HepG2 (cell line): Measurements from ENCODE around the gene SPATA46. TPM values are rescaled to one million over a fixed set of nuclear protein-coding genes. Genes with fewer than 3 reads are reported as not detected.

Source experiments
- ATAC-seq: fragments of 200-7000 bp; cut with Tn5 transposase; 3 replicates; pipeline ENCODE4 v1.9.1; 2020; ENCODE audit warnings: mild to moderate bottlenecking, moderate library complexity
- BruUV-seq: library from RNA; stranded (reverse); fragments of 400-500 nt; replicated peaks from 2 replicates; lab custom pipeline; 2021; lab: Mats Ljungman, UMichigan
- CTCF ChIA-PET: fragments of 300-600 bp; formaldehyde crosslinking; extraction: SDS; loops from one replicate; lab custom pipeline; 2021; ENCODE audit warnings: low total read pairs, inconsistent platforms, low intra/inter-chr PET ratio; lab: Yijun Ruan, JAX
- POLR2A ChIA-PET: fragments of 350-600 bp; sonication (Branson Sonifier 250); formaldehyde crosslinking; loops from one replicate; lab custom pipeline; 2020; ENCODE audit warnings: antibody characterized with exemption, inconsistent platforms; lab: Yijun Ruan, JAX
- DNase-seq: peaks from one replicate; pipeline ENCODE4 v3.0.0-alpha.2; 2015; ENCODE audit warnings: low spot score
- FAIRE-seq: peaks from 3 replicates; lab custom pipeline; 2011; peaks lifted over from hg19 to GRCh38; lab: Jason Lieb, UNC
- H2AFZ ChIP-seq: one replicate; pipeline ENCODE4 v1.6.1; 2011; ENCODE audit warnings: low read length, inconsistent platforms
- H3K27ac ChIP-seq: fragments of 300-600 bp; 3 replicates; pipeline ENCODE4 v1.8.0; 2011; ENCODE audit warnings: mixed run types, mild to moderate bottlenecking, mixed read lengths, low read length, inconsistent platforms; ENCODE audit not compliant: insufficient read depth; ENCODE audit errors: extremely low read length
- H3K27me3 ChIP-seq, 2 experiments: fragments of 200-600 bp in 1 of 2; 2 replicates in 1 of 2; 3 replicates in 1 of 2; pipeline versions ENCODE4 v1.6.0 to v1.8.0; 2011; ENCODE audit warnings: low read length in 2 of 2, mild to moderate bottlenecking in 2 of 2, moderate library complexity in 2 of 2, inconsistent platforms in 1 of 2; ENCODE audit not compliant: insufficient read depth in 2 of 2, control insufficient read depth in 1 of 2
- H3K36me3 ChIP-seq, 2 experiments: fragments of 200-600 bp in 1 of 2; replicated peaks in 1 of 2; 2 replicates in 1 of 2; 3 replicates in 1 of 2; pipeline versions ENCODE4 v1.5.1 to v1.8.0; 2011; ENCODE audit warnings: low read length in 2 of 2, inconsistent platforms in 1 of 2; ENCODE audit not compliant: insufficient read depth in 2 of 2, control insufficient read depth in 1 of 2
- H3K4me1 ChIP-seq: 2 replicates; pipeline ENCODE4 v1.5.1; 2012; ENCODE audit warnings: low read length, inconsistent platforms; ENCODE audit not compliant: insufficient read depth
- H3K4me2 ChIP-seq: 2 replicates; pipeline ENCODE4 v1.6.0; 2011; ENCODE audit warnings: low read depth, low read length, inconsistent platforms
- H3K4me3 ChIP-seq, 3 experiments: fragments of 200-600 bp in 1 of 3; sonication (generic), shearing (Covaris generic) in 1 of 3; replicated peaks in 1 of 3; 2 replicates each; pipeline ENCODE4 v1.5.1; 2011 to 2016; ENCODE audit warnings: low read length in 3 of 3, inconsistent platforms in 2 of 3, low read depth in 2 of 3, mild to moderate bottlenecking in 2 of 3, control low read depth in 1 of 3, mixed read lengths in 1 of 3; ENCODE audit not compliant: insufficient read depth in 1 of 3
- H3K79me2 ChIP-seq: one replicate; pipeline ENCODE4 v1.6.1; 2011; ENCODE audit warnings: low read length, inconsistent platforms; ENCODE audit not compliant: insufficient read depth
- H3K9ac ChIP-seq: 2 replicates; pipeline ENCODE4 v1.6.0; 2011; ENCODE audit warnings: mild to moderate bottlenecking, low read depth, low read length, inconsistent platforms; ENCODE audit not compliant: insufficient read depth
- H3K9me3 ChIP-seq: 2 replicates; pipeline ENCODE4 v1.5.1; 2012; ENCODE audit warnings: mild to moderate bottlenecking, low read length
- H4K20me1 ChIP-seq: 2 replicates; pipeline ENCODE4 v1.6.0; 2011; ENCODE audit warnings: inconsistent platforms, mild to moderate bottlenecking, low read length, moderate library complexity; ENCODE audit not compliant: insufficient read depth
- IKZF4 ChIP-seq: sonication (generic); formaldehyde crosslinking; IDR thresholded peaks from 2 replicates; pipeline ENCODE4 v1.5.1; 2020; ENCODE audit warnings: borderline replicate concordance, mild to moderate bottlenecking, low read depth, missing genetic modification reagents; ENCODE audit errors: not compliant biosample characterization
- NFYB ChIP-seq: sonication (generic); formaldehyde crosslinking; IDR thresholded peaks from 2 replicates; pipeline ENCODE4 v1.4.0; 2020; ENCODE audit warnings: missing genetic modification reagents
- ZKSCAN1 ChIP-seq: fragments of 150-350 bp; IDR thresholded peaks from 2 replicates; pipeline ENCODE4 v1.6.1; 2014; ENCODE audit warnings: low read length
- ZNF264 ChIP-seq: sonication (generic); formaldehyde crosslinking; IDR thresholded peaks from 2 replicates; pipeline ENCODE4 v1.4.0; 2020; ENCODE audit warnings: missing genetic modification reagents
- ZNF788 ChIP-seq: sonication (generic); formaldehyde crosslinking; IDR thresholded peaks from 2 replicates; pipeline ENCODE4 v1.5.0; 2020; ENCODE audit warnings: mild to moderate bottlenecking, missing genetic modification reagents, borderline replicate concordance
- WGBS: methylation state at CpG from one replicate; pipeline ENCODE4 v1.1.6; 2017; ENCODE audit warnings: low lambda C conversion rate; 5-methylcytosine and 5-hydroxymethylcytosine counted together
- in situ Hi-C: cut with HindIII; loops from 2 replicates; pipeline ENCODE4 v1.10.0; 2017; ENCODE audit warnings: low pct_unique_long_range_greater_than_20kb; ENCODE audit not compliant: extremely low pct_ligation_motif_present
- intact Hi-C: fragments of 100-400 bp; cut with micrococcal nuclease; formaldehyde crosslinking; loops from one replicate; pipeline ENCODE4 v1.10.0; 2022; ENCODE audit not compliant: unreplicated experiment
- polyA plus RNA-seq, 8 experiments: library from polyadenylated mRNA; depleted of rRNA in 3 of 8; stranded (reverse) in 7 of 8; unstranded in 1 of 8; fragments of >200 nt; fragmentation: Illumina TruSeq in 4 of 8; extraction: Trizol in 4 of 8; gene quantifications; 2 replicates each; pipeline versions ENCODE4 v1.2.1 to v1.2.3, GENCODE V29; 2011 to 2016; ENCODE audit warnings: low read depth in 4 of 8, missing spikeins in 1 of 8, mixed read lengths in 1 of 8; ENCODE audit not compliant: insufficient read depth in 1 of 8
- total RNA-seq, 5 experiments: library from RNA; depleted of rRNA; stranded (reverse); fragments of >200 nt; fragmentation: Illumina TruSeq; extraction: Trizol; gene quantifications; 2 replicates each; pipeline ENCODE4 v1.2.3, GENCODE V29; 2016; ENCODE audit warnings: low read depth in 1 of 5
- TF ChIP-seq, protein P1 (sequence below): sonication (generic); formaldehyde crosslinking; IDR thresholded peaks from 2 replicates; pipeline ENCODE4 v1.4.0; 2020; ENCODE audit warnings: missing genetic modification reagents
- TF ChIP-seq, protein P2 (sequence below): sonication (generic); formaldehyde crosslinking; IDR thresholded peaks from 2 replicates; pipeline ENCODE4 v1.5.0; 2020; ENCODE audit warnings: mild to moderate bottlenecking, missing genetic modification reagents
- TF ChIP-seq, protein P3 (sequence below): sonication (generic); formaldehyde crosslinking; IDR thresholded peaks from 2 replicates; pipeline ENCODE4 v1.9.0; 2022; ENCODE audit warnings: missing genetic modification reagents, mild to moderate bottlenecking, borderline replicate concordance
- TF ChIP-seq, protein P4 (sequence below): sonication (generic); formaldehyde crosslinking; IDR thresholded peaks from 2 replicates; pipeline ENCODE4 v1.4.0; 2020; ENCODE audit warnings: mild to moderate bottlenecking, missing genetic modification reagents

Gene SPATA46
- total and polyA plus RNA-seq, 2 of the 13 experiments (the other 11 are each of a cell fraction or from before 2014, with no cell fraction given): not detected

DNA sequence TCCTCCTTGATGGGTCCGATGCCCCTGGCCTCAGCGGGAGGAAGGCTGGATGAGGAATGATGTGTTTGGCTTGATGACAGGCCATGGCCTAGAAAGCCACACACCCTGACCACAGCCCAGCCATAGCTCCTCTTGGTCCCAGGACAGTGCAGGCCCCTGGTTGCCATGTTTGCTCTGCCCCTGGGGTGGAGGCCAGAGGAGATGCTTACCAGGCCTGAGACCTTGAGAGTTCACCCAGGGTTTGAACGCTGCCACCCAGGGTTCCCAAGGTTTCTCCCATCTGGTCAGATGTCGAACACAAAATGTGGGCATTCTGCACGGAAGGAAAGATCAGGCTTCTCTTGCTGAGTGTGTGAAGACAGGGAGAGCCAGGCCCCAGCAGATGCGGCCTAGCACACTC is 7.5 kb upstream of the SPATA46 start:
- no TSS peak for BruUV-seq
- ChIA-PET CTCF (no interaction called here), POLR2A (no interaction called here)

More for the DNA sequence above, 7.5 kb upstream of the SPATA46 start:
- H3K27me3 ChIP-seq: no peaks in the 10 kb centered on the region
- H3K4me1 ChIP-seq: peaks cover 7% of the 10 kb centered on the region
- no peak for FAIRE-seq
- 100% methylated on average over 4 of the region's 6 CpGs for WGBS
- H3K36me3 ChIP-seq: peaks cover 4 to 7% of the 10 kb centered on the region in 2 experiments; a peak in 4 of 5 replicates
- no peak overlapping the region for H3K27ac ChIP-seq
- no peak for DNase-seq
- no peaks in the 10 kb centered on the region for H3K9me3 ChIP-seq
- no peak overlapping the region for H3K4me2 ChIP-seq
- H2AFZ ChIP-seq: no peak overlapping the region
- no peak overlapping the region for H3K9ac ChIP-seq
- no peaks in the 10 kb centered on the region for H3K79me2 ChIP-seq
- no peaks in the 10 kb centered on the region for H4K20me1 ChIP-seq
- TF ChIP-seq, protein P1, sequence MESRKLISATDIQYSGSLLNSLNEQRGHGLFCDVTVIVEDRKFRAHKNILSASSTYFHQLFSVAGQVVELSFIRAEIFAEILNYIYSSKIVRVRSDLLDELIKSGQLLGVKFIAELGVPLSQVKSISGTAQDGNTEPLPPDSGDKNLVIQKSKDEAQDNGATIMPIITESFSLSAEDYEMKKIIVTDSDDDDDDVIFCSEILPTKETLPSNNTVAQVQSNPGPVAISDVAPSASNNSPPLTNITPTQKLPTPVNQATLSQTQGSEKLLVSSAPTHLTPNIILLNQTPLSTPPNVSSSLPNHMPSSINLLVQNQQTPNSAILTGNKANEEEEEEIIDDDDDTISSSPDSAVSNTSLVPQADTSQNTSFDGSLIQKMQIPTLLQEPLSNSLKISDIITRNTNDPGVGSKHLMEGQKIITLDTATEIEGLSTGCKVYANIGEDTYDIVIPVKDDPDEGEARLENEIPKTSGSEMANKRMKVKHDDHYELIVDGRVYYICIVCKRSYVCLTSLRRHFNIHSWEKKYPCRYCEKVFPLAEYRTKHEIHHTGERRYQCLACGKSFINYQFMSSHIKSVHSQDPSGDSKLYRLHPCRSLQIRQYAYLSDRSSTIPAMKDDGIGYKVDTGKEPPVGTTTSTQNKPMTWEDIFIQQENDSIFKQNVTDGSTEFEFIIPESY (CRISPR knock-in tag): no peak
- no peak for TF ChIP-seq ZKSCAN1
- TF ChIP-seq ZNF788 (CRISPR knock-in tag): no peak
- TF ChIP-seq NFYB (CRISPR knock-in tag): no peak
- TF ChIP-seq IKZF4 (CRISPR knock-in tag): no peak
- TF ChIP-seq, protein P2, sequence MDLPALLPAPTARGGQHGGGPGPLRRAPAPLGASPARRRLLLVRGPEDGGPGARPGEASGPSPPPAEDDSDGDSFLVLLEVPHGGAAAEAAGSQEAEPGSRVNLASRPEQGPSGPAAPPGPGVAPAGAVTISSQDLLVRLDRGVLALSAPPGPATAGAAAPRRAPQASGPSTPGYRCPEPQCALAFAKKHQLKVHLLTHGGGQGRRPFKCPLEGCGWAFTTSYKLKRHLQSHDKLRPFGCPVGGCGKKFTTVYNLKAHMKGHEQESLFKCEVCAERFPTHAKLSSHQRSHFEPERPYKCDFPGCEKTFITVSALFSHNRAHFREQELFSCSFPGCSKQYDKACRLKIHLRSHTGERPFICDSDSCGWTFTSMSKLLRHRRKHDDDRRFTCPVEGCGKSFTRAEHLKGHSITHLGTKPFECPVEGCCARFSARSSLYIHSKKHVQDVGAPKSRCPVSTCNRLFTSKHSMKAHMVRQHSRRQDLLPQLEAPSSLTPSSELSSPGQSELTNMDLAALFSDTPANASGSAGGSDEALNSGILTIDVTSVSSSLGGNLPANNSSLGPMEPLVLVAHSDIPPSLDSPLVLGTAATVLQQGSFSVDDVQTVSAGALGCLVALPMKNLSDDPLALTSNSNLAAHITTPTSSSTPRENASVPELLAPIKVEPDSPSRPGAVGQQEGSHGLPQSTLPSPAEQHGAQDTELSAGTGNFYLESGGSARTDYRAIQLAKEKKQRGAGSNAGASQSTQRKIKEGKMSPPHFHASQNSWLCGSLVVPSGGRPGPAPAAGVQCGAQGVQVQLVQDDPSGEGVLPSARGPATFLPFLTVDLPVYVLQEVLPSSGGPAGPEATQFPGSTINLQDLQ (CRISPR knock-in tag): no peak
- TF ChIP-seq, protein P3, sequence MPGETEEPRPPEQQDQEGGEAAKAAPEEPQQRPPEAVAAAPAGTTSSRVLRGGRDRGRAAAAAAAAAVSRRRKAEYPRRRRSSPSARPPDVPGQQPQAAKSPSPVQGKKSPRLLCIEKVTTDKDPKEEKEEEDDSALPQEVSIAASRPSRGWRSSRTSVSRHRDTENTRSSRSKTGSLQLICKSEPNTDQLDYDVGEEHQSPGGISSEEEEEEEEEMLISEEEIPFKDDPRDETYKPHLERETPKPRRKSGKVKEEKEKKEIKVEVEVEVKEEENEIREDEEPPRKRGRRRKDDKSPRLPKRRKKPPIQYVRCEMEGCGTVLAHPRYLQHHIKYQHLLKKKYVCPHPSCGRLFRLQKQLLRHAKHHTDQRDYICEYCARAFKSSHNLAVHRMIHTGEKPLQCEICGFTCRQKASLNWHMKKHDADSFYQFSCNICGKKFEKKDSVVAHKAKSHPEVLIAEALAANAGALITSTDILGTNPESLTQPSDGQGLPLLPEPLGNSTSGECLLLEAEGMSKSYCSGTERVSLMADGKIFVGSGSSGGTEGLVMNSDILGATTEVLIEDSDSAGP (CRISPR knock-in tag): no peak
- TF ChIP-seq, protein P4, sequence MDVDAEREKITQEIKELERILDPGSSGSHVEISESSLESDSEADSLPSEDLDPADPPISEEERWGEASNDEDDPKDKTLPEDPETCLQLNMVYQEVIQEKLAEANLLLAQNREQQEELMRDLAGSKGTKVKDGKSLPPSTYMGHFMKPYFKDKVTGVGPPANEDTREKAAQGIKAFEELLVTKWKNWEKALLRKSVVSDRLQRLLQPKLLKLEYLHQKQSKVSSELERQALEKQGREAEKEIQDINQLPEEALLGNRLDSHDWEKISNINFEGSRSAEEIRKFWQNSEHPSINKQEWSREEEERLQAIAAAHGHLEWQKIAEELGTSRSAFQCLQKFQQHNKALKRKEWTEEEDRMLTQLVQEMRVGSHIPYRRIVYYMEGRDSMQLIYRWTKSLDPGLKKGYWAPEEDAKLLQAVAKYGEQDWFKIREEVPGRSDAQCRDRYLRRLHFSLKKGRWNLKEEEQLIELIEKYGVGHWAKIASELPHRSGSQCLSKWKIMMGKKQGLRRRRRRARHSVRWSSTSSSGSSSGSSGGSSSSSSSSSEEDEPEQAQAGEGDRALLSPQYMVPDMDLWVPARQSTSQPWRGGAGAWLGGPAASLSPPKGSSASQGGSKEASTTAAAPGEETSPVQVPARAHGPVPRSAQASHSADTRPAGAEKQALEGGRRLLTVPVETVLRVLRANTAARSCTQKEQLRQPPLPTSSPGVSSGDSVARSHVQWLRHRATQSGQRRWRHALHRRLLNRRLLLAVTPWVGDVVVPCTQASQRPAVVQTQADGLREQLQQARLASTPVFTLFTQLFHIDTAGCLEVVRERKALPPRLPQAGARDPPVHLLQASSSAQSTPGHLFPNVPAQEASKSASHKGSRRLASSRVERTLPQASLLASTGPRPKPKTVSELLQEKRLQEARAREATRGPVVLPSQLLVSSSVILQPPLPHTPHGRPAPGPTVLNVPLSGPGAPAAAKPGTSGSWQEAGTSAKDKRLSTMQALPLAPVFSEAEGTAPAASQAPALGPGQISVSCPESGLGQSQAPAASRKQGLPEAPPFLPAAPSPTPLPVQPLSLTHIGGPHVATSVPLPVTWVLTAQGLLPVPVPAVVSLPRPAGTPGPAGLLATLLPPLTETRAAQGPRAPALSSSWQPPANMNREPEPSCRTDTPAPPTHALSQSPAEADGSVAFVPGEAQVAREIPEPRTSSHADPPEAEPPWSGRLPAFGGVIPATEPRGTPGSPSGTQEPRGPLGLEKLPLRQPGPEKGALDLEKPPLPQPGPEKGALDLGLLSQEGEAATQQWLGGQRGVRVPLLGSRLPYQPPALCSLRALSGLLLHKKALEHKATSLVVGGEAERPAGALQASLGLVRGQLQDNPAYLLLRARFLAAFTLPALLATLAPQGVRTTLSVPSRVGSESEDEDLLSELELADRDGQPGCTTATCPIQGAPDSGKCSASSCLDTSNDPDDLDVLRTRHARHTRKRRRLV: no peak
- no peak for TF ChIP-seq ZNF264 (CRISPR knock-in tag)
- intact Hi-C loops (no loop called here), in situ Hi-C loops (no loop called here)
- no peak overlapping the region for H3K4me3 ChIP-seq
- ATAC-seq: no peak
